ENCODE results near the gene JCAD. TPM values are rescaled to one million over a fixed set of nuclear protein-coding genes. Genes with fewer than 3 reads are reported as not detected.

The JCAD gene
- polyA plus RNA-seq, 1 donor from 2014 or later = 2.3 TPM

- Histone ChIP-seq H3K9me3 (ENCODE audit: low read length) (no peaks in the 10 kb centered on the region), H3K9ac (ENCODE audit: low read length) (no peak overlapping the region), H3K9me2 (ENCODE audit: insufficient read depth, low read length) (no peaks in the 10 kb centered on the region), H3K4me2 (ENCODE audit: low read length) (no peak overlapping the region), H3K4me3 (ENCODE audit: low read length) (no peak overlapping the region), H4K20me1 (ENCODE audit: insufficient read depth) (no peaks in the 10 kb centered on the region), H3F3A (ENCODE audit: insufficient read depth, low read length, poor library complexity, severe bottlenecking) (no peaks in the 10 kb centered on the region), H3K36me3 (ENCODE audit: insufficient read depth, low read length) (no peaks in the 10 kb centered on the region), H3K27me3 (ENCODE audit: insufficient read depth, low read depth, low read length) (no peaks in the 10 kb centered on the region), H2AFZ (ENCODE audit: low read depth, low read length) (no peak overlapping the region), H3K79me2 (replicated peaks; ENCODE audit: insufficient read depth, low read length) (no peaks in the 10 kb centered on the region), H3K27ac (ENCODE audit: low read length) (no peak overlapping the region)
- no peak for TF ChIP-seq SMC3 (conservative IDR thresholded peaks at IDR 0.05; ENCODE audit: poor library complexity)
- TF ChIP-seq REST (IDR thresholded peaks at IDR 0.05; ENCODE audit: borderline replicate concordance) = no peak
- no peak for TF ChIP-seq RAD21 (conservative IDR thresholded peaks at IDR 0.05)
- no peak for TF ChIP-seq EZH2 (IDR thresholded peaks at IDR 0.05; ENCODE audit: borderline replicate concordance, insufficient read depth, low read length, poor library complexity, severe bottlenecking)
- TF ChIP-seq MXI1 (conservative IDR thresholded peaks at IDR 0.05; ENCODE audit: poor library complexity, severe bottlenecking) = no peak
Measured at GRCh38 chr10:30036341-30036740, 23.0 kb downstream of the JCAD start.

DNA sequence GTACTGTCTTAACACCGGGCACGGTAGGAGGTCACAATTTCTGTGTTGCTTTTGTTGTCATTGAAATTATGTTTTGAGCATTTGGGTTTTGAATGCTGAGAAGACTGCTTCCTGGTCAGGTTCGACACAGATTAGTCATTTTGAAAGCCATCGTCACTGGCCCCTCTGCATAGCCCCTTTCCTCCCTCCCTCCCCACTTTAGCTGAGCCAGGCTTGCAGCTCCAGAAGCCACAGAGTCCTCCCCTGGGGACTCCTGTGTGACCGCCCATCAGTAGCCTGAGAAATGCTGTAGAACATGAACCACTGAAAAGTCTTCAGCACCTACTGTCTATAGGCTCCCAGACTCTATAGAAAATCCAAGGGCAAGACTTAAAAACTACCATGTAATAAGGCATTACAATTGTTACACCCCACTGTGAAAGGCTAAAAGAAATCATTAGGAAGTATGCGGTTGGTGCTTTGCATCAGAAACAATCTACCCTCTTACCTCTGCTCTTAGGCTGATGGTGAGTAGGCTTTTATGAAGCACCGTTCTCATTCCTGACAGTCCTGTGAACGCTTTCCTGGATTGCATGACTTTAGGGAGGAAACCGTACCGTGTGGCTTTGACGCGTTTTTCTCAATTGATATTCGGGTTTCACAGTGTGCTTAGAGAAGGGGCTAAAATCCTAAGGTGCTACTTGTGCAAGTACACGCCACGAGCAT is 24.8 kb downstream of the JCAD start:
- Histone ChIP-seq H4K20me1 (ENCODE audit: insufficient read depth) (no peaks in the 10 kb centered on the region), H3K9ac (ENCODE audit: low read length) (no peak overlapping the region), H3K4me2 (ENCODE audit: low read length) (no peak overlapping the region), H3K27ac (ENCODE audit: low read length) (no peak overlapping the region), H3K9me3 (ENCODE audit: low read length) (no peaks in the 10 kb centered on the region), H3F3A (ENCODE audit: insufficient read depth, low read length, poor library complexity, severe bottlenecking) (no peaks in the 10 kb centered on the region), H2AFZ (ENCODE audit: low read depth, low read length) (no peak overlapping the region), H3K27me3 (ENCODE audit: insufficient read depth, low read depth, low read length) (no peaks in the 10 kb centered on the region), H3K36me3 (ENCODE audit: insufficient read depth, low read length) (no peaks in the 10 kb centered on the region), H3K4me3 (ENCODE audit: low read length) (peak overlapping the region; percentile 3), H3K9me2 (ENCODE audit: insufficient read depth, low read length) (no peaks in the 10 kb centered on the region), H3K79me2 (replicated peaks; ENCODE audit: insufficient read depth, low read length) (no peaks in the 10 kb centered on the region)
- TF ChIP-seq EZH2 (IDR thresholded peaks at IDR 0.05; ENCODE audit: borderline replicate concordance, insufficient read depth, low read length, poor library complexity, severe bottlenecking) (no peak), EP300 (conservative IDR thresholded peaks at IDR 0.05; ENCODE audit: poor library complexity, severe bottlenecking) (no peak)

DNA sequence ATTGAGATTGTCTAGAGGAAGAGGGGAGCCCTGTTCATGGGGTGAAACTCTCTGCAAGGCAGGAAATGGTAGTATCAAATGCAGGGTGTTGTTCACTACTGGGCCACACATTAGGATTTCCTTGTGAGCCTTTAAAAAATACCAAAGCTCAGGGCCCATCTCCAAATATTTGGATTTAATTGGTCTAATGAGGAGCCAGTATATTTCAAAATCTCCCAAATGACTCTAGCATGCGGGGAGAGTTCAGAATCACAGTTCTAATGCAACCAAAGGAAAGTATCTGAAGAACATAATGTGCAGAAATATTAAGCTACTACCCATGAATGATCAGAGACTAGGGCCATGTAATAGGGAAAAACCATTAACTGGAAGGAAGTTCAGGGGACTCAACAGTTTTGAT is 27.3 kb downstream of the JCAD start:
- Histone ChIP-seq H3K79me2 (replicated peaks; ENCODE audit: insufficient read depth, low read length) (no peaks in the 10 kb centered on the region), H3K36me3 (ENCODE audit: insufficient read depth, low read length) (no peaks in the 10 kb centered on the region), H3K4me3 (ENCODE audit: low read length) (no peak overlapping the region), H3F3A (ENCODE audit: insufficient read depth, low read length, poor library complexity, severe bottlenecking) (no peaks in the 10 kb centered on the region), H3K9me2 (ENCODE audit: insufficient read depth, low read length) (no peaks in the 10 kb centered on the region), H2AFZ (ENCODE audit: low read depth, low read length) (no peak overlapping the region), H3K27ac (ENCODE audit: low read length) (no peak overlapping the region), H3K9me3 (ENCODE audit: low read length) (no peaks in the 10 kb centered on the region), H3K9ac (ENCODE audit: low read length) (no peak overlapping the region), H4K20me1 (ENCODE audit: insufficient read depth) (no peaks in the 10 kb centered on the region), H3K27me3 (ENCODE audit: insufficient read depth, low read depth, low read length) (no peaks in the 10 kb centered on the region), H3K4me2 (ENCODE audit: low read length) (no peak overlapping the region)
- TF ChIP-seq SMC3 (conservative IDR thresholded peaks at IDR 0.05; ENCODE audit: poor library complexity) (no peak), MXI1 (conservative IDR thresholded peaks at IDR 0.05; ENCODE audit: poor library complexity, severe bottlenecking) (no peak), POLR2AphosphoS5 (IDR thresholded peaks at IDR 0.05) (no peak), REST (IDR thresholded peaks at IDR 0.05; ENCODE audit: borderline replicate concordance) (no peak), EZH2 (IDR thresholded peaks at IDR 0.05; ENCODE audit: borderline replicate concordance, insufficient read depth, low read length, poor library complexity, severe bottlenecking) (no peak), TAF1 (IDR thresholded peaks at IDR 0.05; ENCODE audit: low read depth) (no peak), RAD21 (conservative IDR thresholded peaks at IDR 0.05) (no peak), EP300 (conservative IDR thresholded peaks at IDR 0.05; ENCODE audit: poor library complexity, severe bottlenecking) (no peak)
- TF ChIP-seq, protein P1, sequence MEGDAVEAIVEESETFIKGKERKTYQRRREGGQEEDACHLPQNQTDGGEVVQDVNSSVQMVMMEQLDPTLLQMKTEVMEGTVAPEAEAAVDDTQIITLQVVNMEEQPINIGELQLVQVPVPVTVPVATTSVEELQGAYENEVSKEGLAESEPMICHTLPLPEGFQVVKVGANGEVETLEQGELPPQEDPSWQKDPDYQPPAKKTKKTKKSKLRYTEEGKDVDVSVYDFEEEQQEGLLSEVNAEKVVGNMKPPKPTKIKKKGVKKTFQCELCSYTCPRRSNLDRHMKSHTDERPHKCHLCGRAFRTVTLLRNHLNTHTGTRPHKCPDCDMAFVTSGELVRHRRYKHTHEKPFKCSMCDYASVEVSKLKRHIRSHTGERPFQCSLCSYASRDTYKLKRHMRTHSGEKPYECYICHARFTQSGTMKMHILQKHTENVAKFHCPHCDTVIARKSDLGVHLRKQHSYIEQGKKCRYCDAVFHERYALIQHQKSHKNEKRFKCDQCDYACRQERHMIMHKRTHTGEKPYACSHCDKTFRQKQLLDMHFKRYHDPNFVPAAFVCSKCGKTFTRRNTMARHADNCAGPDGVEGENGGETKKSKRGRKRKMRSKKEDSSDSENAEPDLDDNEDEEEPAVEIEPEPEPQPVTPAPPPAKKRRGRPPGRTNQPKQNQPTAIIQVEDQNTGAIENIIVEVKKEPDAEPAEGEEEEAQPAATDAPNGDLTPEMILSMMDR (IDR thresholded peaks at IDR 0.05; ENCODE audit: poor library complexity, severe bottlenecking) = no peak
